ENCODE results near the gene TMLHE. TPM values are rescaled to one million over a fixed set of nuclear protein-coding genes. Genes with fewer than 3 reads are reported as not detected.

TMLHE gene
- 6.7 and 9.9 TPM in 2 replicates for total RNA-seq

GRCh38 chrX:155612312-155613224, at the start of gene TMLHE, which contains the start of gene SPRY3:
Gene TMLHE (minus strand): TSS chrX:155612952. CDS start chrX:155545276, 67,676 bp downstream.
Gene SPRY3 (plus strand): TSS chrX:155612586.

GRCh38 chrX:155458471-155458870, 154.3 kb downstream of the TMLHE start, which contains the start of gene F8A3:
Gene F8A3 (minus strand): TSS chrX:155458620. CDS start chrX:155458600, 20 bp downstream.

Other genes with a start within 250 kb of the TMLHE start
- not detected in 2 replicates for gene F8A2, start 230.9 kb downstream of the TMLHE start, total RNA-seq
- gene F8A3, start 154.3 kb downstream of the TMLHE start, total RNA-seq, result 4.4 and 6.1 TPM in 2 replicates
- 0.15 and 0.17 TPM in 2 replicates for gene SPRY3, start 366 bp downstream of the TMLHE start, total RNA-seq

Measured in bronchus fibroblast of lung (primary cell).